ENCODE measurements around the gene PRPH. TPM values are rescaled to one million over a fixed set of nuclear protein-coding genes. Genes with fewer than 3 reads are reported as not detected.

Gene PRPH
- total and polyA plus RNA-seq, 9 of the 15 experiments (the other 6 are each of a cell fraction or from before 2014, with no cell fraction given), result 0.27 to 1.9 (median 1.3) TPM; not detected in 1

DNA sequence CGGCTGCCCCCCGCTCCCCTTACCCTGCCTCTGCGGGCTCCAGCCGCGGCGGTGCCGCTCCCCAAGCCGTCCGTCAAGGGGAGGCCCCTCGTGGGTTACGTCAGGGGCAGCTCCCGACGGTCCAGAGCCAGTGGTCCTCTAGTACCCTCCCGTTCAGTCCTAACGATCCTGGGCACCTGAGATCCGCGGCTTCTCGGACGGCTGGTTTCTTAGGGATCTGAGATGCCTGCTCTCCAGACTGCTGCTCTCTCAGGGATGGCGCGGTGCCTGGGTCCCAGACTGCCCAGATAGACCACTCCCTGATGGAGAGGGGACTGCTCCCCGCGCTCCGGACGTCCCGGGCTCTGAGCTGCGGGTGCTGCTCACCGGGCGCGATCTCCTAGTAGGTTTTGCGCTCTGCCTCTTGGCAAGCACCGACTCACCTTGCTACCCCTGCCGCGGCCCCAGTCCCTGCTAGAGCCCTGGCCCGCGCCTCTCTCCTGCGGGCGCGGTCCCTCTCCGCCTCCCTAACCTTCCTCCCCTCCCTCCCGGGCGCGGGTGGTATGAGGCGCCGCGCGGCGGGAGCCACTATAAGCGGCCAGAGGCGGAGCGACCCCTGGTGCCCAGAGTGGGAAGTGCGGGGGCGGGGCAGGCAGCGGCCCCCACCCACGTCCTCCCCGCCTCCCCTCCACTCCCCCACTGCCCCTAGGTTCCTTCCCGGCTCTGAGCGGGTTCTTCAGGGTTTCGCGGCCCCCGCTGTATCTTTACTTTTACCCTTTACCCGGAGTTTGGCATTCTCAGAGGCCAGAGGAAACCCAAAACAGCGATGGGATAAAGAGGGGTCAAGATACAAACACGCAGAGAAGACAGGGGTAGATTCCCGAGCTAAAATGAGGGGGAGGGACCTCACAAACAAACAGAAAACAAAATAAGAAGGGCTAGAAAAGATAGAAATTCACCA is 42.0 kb downstream of the PRPH start, which contains the start of gene C1QL4 (continued):
- TF ChIP-seq, protein P1, sequence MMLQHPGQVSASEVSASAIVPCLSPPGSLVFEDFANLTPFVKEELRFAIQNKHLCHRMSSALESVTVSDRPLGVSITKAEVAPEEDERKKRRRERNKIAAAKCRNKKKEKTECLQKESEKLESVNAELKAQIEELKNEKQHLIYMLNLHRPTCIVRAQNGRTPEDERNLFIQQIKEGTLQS (IDR thresholded peaks at IDR 0.05), result no peak
- TF ChIP-seq, protein P1 (CRISPR knock-in tag; conservative IDR thresholded peaks at IDR 0.05), result 0 out of 2 replicates have a peak, but pooled peaks have one; percentile 19
- no peak for TF ChIP-seq CBX2 (IDR thresholded peaks at IDR 0.05; ENCODE audit: insufficient read depth, low read length, poor library complexity, severe bottlenecking)
- peak; percentile 94 for TF ChIP-seq POLR2G (IDR thresholded peaks at IDR 0.05; ENCODE audit: low read depth, low read length)
- no peak for TF ChIP-seq DNMT1 (IDR thresholded peaks at IDR 0.05)
- TF ChIP-seq DDX20 (tag; IDR thresholded peaks at IDR 0.05; ENCODE audit: low read depth), result no peak
- no peak for TF ChIP-seq XRCC3 (IDR thresholded peaks at IDR 0.05)
- TF ChIP-seq, protein P2, sequence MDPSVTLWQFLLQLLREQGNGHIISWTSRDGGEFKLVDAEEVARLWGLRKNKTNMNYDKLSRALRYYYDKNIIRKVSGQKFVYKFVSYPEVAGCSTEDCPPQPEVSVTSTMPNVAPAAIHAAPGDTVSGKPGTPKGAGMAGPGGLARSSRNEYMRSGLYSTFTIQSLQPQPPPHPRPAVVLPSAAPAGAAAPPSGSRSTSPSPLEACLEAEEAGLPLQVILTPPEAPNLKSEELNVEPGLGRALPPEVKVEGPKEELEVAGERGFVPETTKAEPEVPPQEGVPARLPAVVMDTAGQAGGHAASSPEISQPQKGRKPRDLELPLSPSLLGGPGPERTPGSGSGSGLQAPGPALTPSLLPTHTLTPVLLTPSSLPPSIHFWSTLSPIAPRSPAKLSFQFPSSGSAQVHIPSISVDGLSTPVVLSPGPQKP (CRISPR knock-in tag; IDR thresholded peaks at IDR 0.05), result no peak
- no peak for TF ChIP-seq MAFK (IDR thresholded peaks at IDR 0.05; ENCODE audit: low read length)
- TF ChIP-seq ZC3H8 (IDR thresholded peaks at IDR 0.05), result no peak
- TF ChIP-seq MYC (IDR thresholded peaks at IDR 0.05; ENCODE audit: low read depth, low read length), result peak; percentile 58
- no peak for TF ChIP-seq MYC (CRISPR knock-in tag; IDR thresholded peaks at IDR 0.05; ENCODE audit: borderline replicate concordance, low read depth)
- TF ChIP-seq ZNF12 (CRISPR knock-in tag; IDR thresholded peaks at IDR 0.05), result no peak
- TF ChIP-seq FOXK1 (CRISPR knock-in tag; IDR thresholded peaks at IDR 0.05; ENCODE audit: borderline replicate concordance), result no peak
- no peak for TF ChIP-seq MTA2 (IDR thresholded peaks at IDR 0.05; ENCODE audit: low read depth)
- no peak for TF ChIP-seq ELF1 (tag; IDR thresholded peaks at IDR 0.05)
- no peak for TF ChIP-seq ZBTB1 (CRISPR knock-in tag; IDR thresholded peaks at IDR 0.05; ENCODE audit: borderline replicate concordance, low read depth)
- TF ChIP-seq, protein P3, sequence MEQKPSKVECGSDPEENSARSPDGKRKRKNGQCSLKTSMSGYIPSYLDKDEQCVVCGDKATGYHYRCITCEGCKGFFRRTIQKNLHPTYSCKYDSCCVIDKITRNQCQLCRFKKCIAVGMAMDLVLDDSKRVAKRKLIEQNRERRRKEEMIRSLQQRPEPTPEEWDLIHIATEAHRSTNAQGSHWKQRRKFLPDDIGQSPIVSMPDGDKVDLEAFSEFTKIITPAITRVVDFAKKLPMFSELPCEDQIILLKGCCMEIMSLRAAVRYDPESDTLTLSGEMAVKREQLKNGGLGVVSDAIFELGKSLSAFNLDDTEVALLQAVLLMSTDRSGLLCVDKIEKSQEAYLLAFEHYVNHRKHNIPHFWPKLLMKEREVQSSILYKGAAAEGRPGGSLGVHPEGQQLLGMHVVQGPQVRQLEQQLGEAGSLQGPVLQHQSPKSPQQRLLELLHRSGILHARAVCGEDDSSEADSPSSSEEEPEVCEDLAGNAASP (IDR thresholded peaks at IDR 0.05), result no peak
- TF ChIP-seq ZNF282 (CRISPR knock-in tag; IDR thresholded peaks at IDR 0.05), result no peak
- TF ChIP-seq PTRF (tag; IDR thresholded peaks at IDR 0.05), result no peak
- TF ChIP-seq ZNF561 (CRISPR knock-in tag; conservative IDR thresholded peaks at IDR 0.05), result no peak
- TF ChIP-seq, protein P4, sequence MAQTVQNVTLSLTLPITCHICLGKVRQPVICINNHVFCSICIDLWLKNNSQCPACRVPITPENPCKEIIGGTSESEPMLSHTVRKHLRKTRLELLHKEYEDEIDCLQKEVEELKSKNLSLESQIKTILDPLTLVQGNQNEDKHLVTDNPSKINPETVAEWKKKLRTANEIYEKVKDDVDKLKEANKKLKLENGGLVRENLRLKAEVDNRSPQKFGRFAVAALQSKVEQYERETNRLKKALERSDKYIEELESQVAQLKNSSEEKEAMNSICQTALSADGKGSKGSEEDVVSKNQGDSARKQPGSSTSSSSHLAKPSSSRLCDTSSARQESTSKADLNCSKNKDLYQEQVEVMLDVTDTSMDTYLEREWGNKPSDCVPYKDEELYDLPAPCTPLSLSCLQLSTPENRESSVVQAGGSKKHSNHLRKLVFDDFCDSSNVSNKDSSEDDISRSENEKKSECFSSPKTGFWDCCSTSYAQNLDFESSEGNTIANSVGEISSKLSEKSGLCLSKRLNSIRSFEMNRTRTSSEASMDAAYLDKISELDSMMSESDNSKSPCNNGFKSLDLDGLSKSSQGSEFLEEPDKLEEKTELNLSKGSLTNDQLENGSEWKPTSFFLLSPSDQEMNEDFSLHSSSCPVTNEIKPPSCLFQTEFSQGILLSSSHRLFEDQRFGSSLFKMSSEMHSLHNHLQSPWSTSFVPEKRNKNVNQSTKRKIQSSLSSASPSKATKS (CRISPR knock-in tag; IDR thresholded peaks at IDR 0.05), result no peak

Data from K562 (cell line).